ENCODE results near the gene TRIM40. TPM values are rescaled to one million over a fixed set of nuclear protein-coding genes. Genes with fewer than 3 reads are reported as not detected.
"Not testable (repeated sequence)": the region's sequence is repeated elsewhere in the genome, so short reads cannot be mapped to it uniquely, and the experiment has no call there.

TRIM40 gene
- total and polyA plus RNA-seq, 2 experiments from 2014 or later, result 0.34 to 1.0 TPM

DNA sequence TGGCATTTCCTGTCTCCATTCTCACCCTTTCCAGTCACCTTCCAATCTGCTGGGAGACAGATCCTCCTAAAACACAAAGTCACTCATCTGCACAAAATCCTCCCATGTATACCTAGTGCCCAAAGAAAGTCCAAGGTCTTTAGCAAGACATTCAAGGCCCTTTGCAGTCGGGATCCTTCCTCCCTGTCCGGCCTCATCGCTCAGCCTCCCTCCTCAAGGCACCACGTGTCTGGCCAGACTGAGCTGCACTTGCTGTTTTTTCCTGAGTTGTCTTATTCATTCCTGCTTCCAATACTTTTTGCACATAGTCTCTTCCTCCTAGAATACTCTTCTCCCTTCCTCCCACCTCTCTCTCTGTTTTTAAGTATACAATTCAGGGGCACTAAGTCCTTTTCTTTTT, 28.8 kb downstream of the TRIM40 start:
- TF ChIP-seq EZH2phosphoT487 (IDR thresholded peaks at IDR 0.05; ENCODE audit: low read depth, severe bottlenecking, unreplicated experiment), result no peak
- no peak for TF ChIP-seq CTCF (IDR thresholded peaks at IDR 0.05; ENCODE audit: poor library complexity)
- TF ChIP-seq EZH2 (IDR thresholded peaks at IDR 0.05; ENCODE audit: borderline replicate concordance), result no peak

GRCh38 chr6:30165238-30165637, 29.3 kb downstream of the TRIM40 start:
- H3K27ac ChIP-seq; DNase-seq (ENCODE audit: low spot score); H3K4me3 ChIP-seq; H3K4me1 ChIP-seq (ENCODE audit: insufficient read depth); H3K36me3 ChIP-seq (replicated peaks; ENCODE audit: insufficient read depth, low read depth); H3K9me3 ChIP-seq (ENCODE audit: low read depth); H4K20me1 ChIP-seq (ENCODE audit: insufficient read depth, poor library complexity, severe bottlenecking); H3K79me2 ChIP-seq; H3K4me2 ChIP-seq; H3K9me2 ChIP-seq (replicated peaks; ENCODE audit: insufficient read depth); H2AFZ ChIP-seq: not testable (repeated sequence)
- 100% methylated on average over 1 of the region's 1 CpG for WGBS (ENCODE audit: low lambda C conversion rate, missing lambda C conversion rate)
- peaks cover 16% of the 10 kb centered on the region for H3K27me3 ChIP-seq

More for the DNA sequence above, 28.8 kb downstream of the TRIM40 start:
- Histone ChIP-seq H3K27ac (peak overlapping the region; percentile 82), H2AFZ (no peak overlapping the region), H3K4me1 (ENCODE audit: insufficient read depth) (no peaks in the 10 kb centered on the region), H3K9me3 (ENCODE audit: low read depth) (no peaks in the 10 kb centered on the region), H3K4me2 (peak overlapping the region; percentile 6), H3K27me3 (peaks cover 16% of the 10 kb centered on the region), H4K20me1 (ENCODE audit: insufficient read depth, poor library complexity, severe bottlenecking) (no peaks in the 10 kb centered on the region), H3K36me3 (replicated peaks; ENCODE audit: insufficient read depth, low read depth) (no peaks in the 10 kb centered on the region), H3K9me2 (replicated peaks; ENCODE audit: insufficient read depth) (no peaks in the 10 kb centered on the region), H3K79me2 (no peaks in the 10 kb centered on the region), H3K4me3 (no peak overlapping the region)
- DNase-seq (ENCODE audit: low spot score), result no peak
- WGBS (ENCODE audit: low lambda C conversion rate, missing lambda C conversion rate), result 88% methylated on average over 4 of the region's 4 CpGs

- Histone ChIP-seq H3K4me3 (no peak overlapping the region), H3K4me1 (ENCODE audit: insufficient read depth) (no peaks in the 10 kb centered on the region), H3K9me2 (replicated peaks; ENCODE audit: insufficient read depth) (no peaks in the 10 kb centered on the region), H3K79me2 (no peaks in the 10 kb centered on the region), H3K36me3 (replicated peaks; ENCODE audit: insufficient read depth, low read depth) (no peaks in the 10 kb centered on the region), H2AFZ (no peak overlapping the region), H3K27ac (no peak overlapping the region), H3K4me2 (no peak overlapping the region), H3K9me3 (ENCODE audit: low read depth) (no peaks in the 10 kb centered on the region), H3K27me3 (peaks cover 33% of the 10 kb centered on the region), H4K20me1 (ENCODE audit: insufficient read depth, poor library complexity, severe bottlenecking) (no peaks in the 10 kb centered on the region)
- no peak for DNase-seq (ENCODE audit: low spot score)
- TF ChIP-seq EZH2 (IDR thresholded peaks at IDR 0.05; ENCODE audit: borderline replicate concordance), result no peak
- TF ChIP-seq CTCF (IDR thresholded peaks at IDR 0.05; ENCODE audit: poor library complexity), result no peak
- no peak for TF ChIP-seq EZH2phosphoT487 (IDR thresholded peaks at IDR 0.05; ENCODE audit: low read depth, severe bottlenecking, unreplicated experiment)
- 74% methylated on average over 6 of the region's 6 CpGs for WGBS (ENCODE audit: low lambda C conversion rate, missing lambda C conversion rate)
These were observed 31.2 kb downstream of the TRIM40 start for GRCh38 chr6:30167101-30167500.

GRCh38 chr6:30168741-30169140, 32.8 kb downstream of the TRIM40 start:
- H3K9me2 ChIP-seq (replicated peaks; ENCODE audit: insufficient read depth), result no peaks in the 10 kb centered on the region
- no peaks in the 10 kb centered on the region for H4K20me1 ChIP-seq (ENCODE audit: insufficient read depth, poor library complexity, severe bottlenecking)
- H2AFZ ChIP-seq, result no peak overlapping the region
- 67% methylated on average over 1 of the region's 1 CpG for WGBS (ENCODE audit: low lambda C conversion rate, missing lambda C conversion rate)
- no peak overlapping the region for H3K27ac ChIP-seq
- peaks cover 49% of the 10 kb centered on the region for H3K27me3 ChIP-seq
- no peak for DNase-seq (ENCODE audit: low spot score)
- no peak overlapping the region for H3K4me3 ChIP-seq
- H3K79me2 ChIP-seq, result no peaks in the 10 kb centered on the region
- no peak overlapping the region for H3K4me2 ChIP-seq
- H3K4me1 ChIP-seq (ENCODE audit: insufficient read depth), result no peaks in the 10 kb centered on the region
- H3K36me3 ChIP-seq (replicated peaks; ENCODE audit: insufficient read depth, low read depth), result no peaks in the 10 kb centered on the region
- TF ChIP-seq EZH2 (IDR thresholded peaks at IDR 0.05; ENCODE audit: borderline replicate concordance), result no peak
- no peak for TF ChIP-seq CTCF (IDR thresholded peaks at IDR 0.05; ENCODE audit: poor library complexity)
- no peak for TF ChIP-seq EZH2phosphoT487 (IDR thresholded peaks at IDR 0.05; ENCODE audit: low read depth, severe bottlenecking, unreplicated experiment)
- no peaks in the 10 kb centered on the region for H3K9me3 ChIP-seq (ENCODE audit: low read depth)
